GM12878 (cell line): ENCODE data around the gene EGFR. TPM values are rescaled to one million over a fixed set of nuclear protein-coding genes. Genes with fewer than 3 reads are reported as not detected.

Source experiments
- ATF2 ChIP-seq: IDR thresholded peaks from 2 replicates; pipeline ENCODE4 v1.6.1; 2012; ENCODE audit warnings: low read length, inconsistent platforms
- BMI1 ChIP-seq: fragments of 450-650 bp; IDR thresholded peaks from 2 replicates; pipeline ENCODE4 v1.6.1; 2016; ENCODE audit warnings: mild to moderate bottlenecking, moderate library complexity, borderline replicate concordance
- CBX3 ChIP-seq: fragments of 200-600 bp; sonication (generic); IDR thresholded peaks from 2 replicates; pipeline ENCODE4 v1.6.1; 2016; ENCODE audit warnings: low read depth, borderline replicate concordance
- CEBPB ChIP-seq, 2 experiments: fragments of 150-350 bp in 1 of 2; IDR thresholded peaks; 2 replicates each; pipeline ENCODE4 v1.6.1; 2012 to 2014; ENCODE audit warnings: low read depth in 2 of 2, low read length in 2 of 2, borderline replicate concordance in 1 of 2, inconsistent platforms in 1 of 2
- CHD1 ChIP-seq: IDR thresholded peaks from 2 replicates; pipeline ENCODE4 v1.6.1; 2012; ENCODE audit warnings: low read depth, low read length, improper control_type of control experiment
- CREB1 ChIP-seq: IDR thresholded peaks from 2 replicates; pipeline ENCODE4 v1.6.1; 2012; ENCODE audit warnings: low read depth, mild to moderate bottlenecking, inconsistent platforms
- IRF3 ChIP-seq: fragments of 450-650 bp; IDR thresholded peaks from 2 replicates; pipeline ENCODE4 v1.6.1; 2014; ENCODE audit warnings: mild to moderate bottlenecking
- KAT2A ChIP-seq: conservative IDR thresholded peaks from 2 replicates; pipeline ENCODE4 v1.6.1; 2011; ENCODE audit warnings: low read depth, low read length; ENCODE audit not compliant: control insufficient read depth
- MXI1 ChIP-seq: fragments of 150-350 bp; IDR thresholded peaks from 2 replicates; pipeline ENCODE4 v1.6.1; 2011; ENCODE audit warnings: low read depth, mild to moderate bottlenecking, inconsistent platforms, low read length, improper control_type of control experiment
- NKRF ChIP-seq: fragments of 450-650 bp; conservative IDR thresholded peaks from 2 replicates; pipeline ENCODE4 v1.6.1; 2017; ENCODE audit warnings: mild to moderate bottlenecking, moderate library complexity
- NR2F1 ChIP-seq: fragments of 450-650 bp; conservative IDR thresholded peaks from 2 replicates; pipeline ENCODE4 v1.6.1; 2017; ENCODE audit warnings: mild to moderate bottlenecking
- NRF1 ChIP-seq: conservative IDR thresholded peaks from 2 replicates; pipeline ENCODE4 v1.6.1; 2011; ENCODE audit warnings: mild to moderate bottlenecking, low read depth, low read length, improper control_type of control experiment
- POLR2AphosphoS5 ChIP-seq: IDR thresholded peaks from 2 replicates; pipeline ENCODE4 v1.6.1; 2011; ENCODE audit warnings: mild to moderate bottlenecking, low read length, inconsistent platforms
- RB1 ChIP-seq: fragments of 450-650 bp; formaldehyde crosslinking; IDR thresholded peaks from 2 replicates; pipeline ENCODE4 v1.6.1; 2017; ENCODE audit warnings: mild to moderate bottlenecking, borderline replicate concordance
- RFX5 ChIP-seq: IDR thresholded peaks from 2 replicates; pipeline ENCODE4 v1.6.1; 2011; ENCODE audit warnings: low read depth, low read length, improper control_type of control experiment
- SIX5 ChIP-seq: IDR thresholded peaks from 2 replicates; pipeline ENCODE4 v1.6.1; 2011; ENCODE audit warnings: mild to moderate bottlenecking, low read depth, low read length, moderate library complexity; ENCODE audit not compliant: severe bottlenecking
- STAT1 ChIP-seq: fragments of 450-650 bp; conservative IDR thresholded peaks from 2 replicates; pipeline ENCODE4 v1.6.1; 2014; ENCODE audit warnings: antibody characterized with exemption, mild to moderate bottlenecking
- ZNF24 ChIP-seq: fragments of 450-650 bp; IDR thresholded peaks from 2 replicates; pipeline ENCODE4 v1.6.1; 2017; ENCODE audit warnings: antibody characterized with exemption, mild to moderate bottlenecking
- ZNF384 ChIP-seq: IDR thresholded peaks from 2 replicates; pipeline ENCODE4 v1.6.1; 2012; ENCODE audit warnings: low read depth, mild to moderate bottlenecking, low read length, improper control_type of control experiment, borderline replicate concordance
- ZNF592 ChIP-seq: fragments of 450-650 bp; IDR thresholded peaks from 2 replicates; pipeline ENCODE4 v1.6.1; 2017; ENCODE audit warnings: mild to moderate bottlenecking, moderate library complexity
- ZNF622 ChIP-seq: fragments of 450-650 bp; IDR thresholded peaks from 2 replicates; pipeline ENCODE4 v1.6.1; 2017; ENCODE audit warnings: mild to moderate bottlenecking, inconsistent platforms
- polyA plus RNA-seq, 11 experiments: library from polyadenylated mRNA; depleted of rRNA in 4 of 11; unstranded in 6 of 11; stranded (reverse) in 5 of 11; fragments of >200 nt; fragmentation: Nextera tagmentation in 4 of 11; fragmentation: Illumina TruSeq in 1 of 11; extraction: Ambion mirVana in 4 of 11; extraction: Trizol in 1 of 11; gene quantifications; 1 replicate in 1 of 11; 2 replicates in 10 of 11; pipeline versions ENCODE4 v1.2.1 to v1.2.3, GENCODE V29; 2011 to 2016; ENCODE audit warnings: inconsistent platforms in 2 of 11, missing spikeins in 2 of 11, low read depth in 1 of 11
- total RNA-seq, 4 experiments: library from RNA; depleted of rRNA in 3 of 4; stranded (reverse); fragments of >200 nt in 3 of 4; fragmentation: Illumina TruSeq in 1 of 4; extraction: Trizol in 1 of 4; gene quantifications; 2 replicates each; pipeline versions ENCODE4 v1.2.1 to v1.2.3, GENCODE V29; 2013 to 2021

EGFR gene
- total and polyA plus RNA-seq, 10 of the 15 experiments (the other 5 are each of a cell fraction or from before 2014, with no cell fraction given): 0.01 to 0.31 TPM; not detected in 8

- TF ChIP-seq CHD1 (no peak), NKRF (peak; percentile 31; the same call in 1 of the 2 replicates), CEBPB (IDR thresholded peaks at IDR 0.05; ENCODE audit: borderline replicate concordance in 1 of 2, low read depth in 2 of 2, low read length in 2 of 2) (peak in 1 of 2 experiments; percentile 61; a peak in 1 of 4 replicates), ZNF622 (no peak), ZNF592 (peak; percentile 93), NR2F1 (peak; percentile 68), RB1 (no peak), BMI1 (no peak), NRF1 (no peak), CREB1 (peak; percentile 71), ATF2 (peak; percentile 99), ZNF24 (0 out of 2 replicates have a peak, but pooled peaks have one; percentile 4), ZNF384 (no peak), POLR2AphosphoS5 (peak; percentile 49; the same call in 1 of the 2 replicates), IRF3 (0 out of 2 replicates have a peak, but pooled peaks have one; percentile 3), KAT2A (no peak), MXI1 (peak; percentile 86), SIX5 (no peak), STAT1 (no peak; the same call in 1 of the 2 replicates), RFX5 (no peak), CBX3 (no peak)
Measured at GRCh38 chr7:55073976-55074528, 55.2 kb downstream of the EGFR start (continued).
